HG02852 (cell line): ENCODE data around the gene ESRRB.
A peak's percentile ranks its signal among the peaks of the same experiment; 100 is the strongest.

Experiments
- ATAC-seq: cut with Tn5 transposase; IDR thresholded peaks from one replicate; pipeline ENCODE4 v1.9.1; 2021; ENCODE audit warnings: mild to moderate bottlenecking, moderate library complexity; ENCODE audit not compliant: unreplicated experiment

The ESRRB gene

GRCh38 chr14:76351941-76352340 is 24.0 kb upstream of the ESRRB start:
- ATAC-seq = no peak

DNA sequence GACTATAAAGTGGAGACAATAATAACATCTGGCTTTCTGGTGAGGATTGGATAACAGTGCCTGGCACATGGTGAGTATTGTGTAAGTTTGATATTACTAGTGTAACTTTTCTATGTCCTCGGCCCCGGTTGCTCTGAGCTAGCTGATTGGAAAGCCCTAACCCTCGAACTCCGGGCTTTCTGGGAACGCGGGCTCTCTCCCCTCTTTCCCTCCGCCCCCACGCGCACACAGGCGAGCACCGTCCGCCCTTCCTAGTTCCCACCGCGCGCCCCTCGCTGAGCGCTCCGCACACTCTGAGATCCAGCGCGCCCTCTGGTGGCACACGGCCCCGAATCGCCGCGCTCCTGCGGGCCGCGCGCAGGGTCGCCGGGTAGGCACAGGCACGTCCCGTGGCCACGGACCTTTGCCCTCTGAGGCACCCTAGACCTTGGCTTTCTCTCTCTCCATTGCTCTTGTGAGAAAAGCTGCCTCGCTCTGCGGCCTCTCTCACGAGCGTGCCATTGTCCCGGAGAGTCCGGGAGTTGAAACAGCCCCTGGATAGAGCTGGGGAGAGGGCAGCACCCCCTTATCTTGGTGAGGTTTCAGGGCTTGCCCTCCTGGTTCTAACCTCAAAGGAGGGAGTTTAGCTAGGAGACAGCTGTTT is 23.2 kb upstream of the ESRRB start:
- no peak for ATAC-seq

DNA sequence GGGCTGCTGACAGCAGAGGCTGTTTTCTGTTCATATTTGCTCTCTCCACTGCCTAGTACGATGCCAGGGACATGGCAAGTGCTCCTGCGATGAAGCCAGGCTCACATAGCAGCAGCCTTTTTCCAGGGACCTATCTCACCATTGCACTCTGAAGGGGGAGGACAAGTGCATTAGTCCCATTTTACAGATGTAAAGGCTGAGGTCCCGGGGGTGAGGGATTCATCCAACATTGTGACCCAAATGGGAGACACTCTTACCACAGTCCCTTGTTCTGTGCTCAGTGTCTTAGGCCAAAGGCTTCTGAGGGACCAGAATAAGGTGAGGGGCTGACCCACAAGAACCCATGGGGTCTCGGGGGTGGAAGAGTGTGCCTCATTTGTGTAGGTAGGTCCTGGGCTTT is 21.6 kb upstream of the ESRRB start:
- ATAC-seq = no peak

DNA sequence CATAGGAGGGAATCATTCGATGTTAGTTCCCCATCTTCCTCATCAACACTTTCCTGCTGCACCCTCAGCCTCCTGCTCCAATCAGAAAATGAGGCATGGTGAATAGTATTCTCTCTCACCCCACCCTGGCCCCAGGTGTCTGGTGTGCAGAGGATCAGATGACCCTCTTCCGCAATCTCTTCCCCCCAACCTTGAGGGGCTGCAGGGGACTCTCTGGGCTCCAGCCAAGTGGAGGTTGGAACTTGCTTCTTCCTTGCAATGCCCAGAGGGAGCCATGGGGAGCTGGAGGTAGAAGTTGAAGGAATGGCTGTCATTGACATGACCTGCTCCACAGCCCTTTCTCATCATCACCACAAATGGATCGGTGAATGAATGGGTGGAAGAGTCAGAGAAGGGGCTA is 20.2 kb upstream of the ESRRB start:
- no peak for ATAC-seq

DNA sequence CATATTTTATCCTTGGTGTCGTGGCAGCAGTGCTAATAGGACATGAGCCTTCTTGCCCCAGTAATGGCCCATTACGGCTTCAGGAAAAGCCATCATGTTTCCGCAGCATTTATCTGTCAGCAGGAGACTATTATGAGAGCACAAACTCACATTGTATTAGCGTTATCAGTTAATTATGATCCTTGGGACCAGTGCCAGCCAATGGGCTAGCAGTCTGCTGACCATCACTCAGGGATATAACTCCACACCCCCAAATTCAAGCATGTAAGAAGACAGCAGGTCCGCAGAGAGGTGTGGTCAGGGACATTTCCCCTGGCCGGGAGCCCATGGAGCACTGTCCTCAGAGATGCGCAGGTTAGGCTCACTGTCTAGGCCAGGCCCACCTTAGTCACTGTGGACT is 4.9 kb upstream of the ESRRB start:
- no peak for ATAC-seq

DNA sequence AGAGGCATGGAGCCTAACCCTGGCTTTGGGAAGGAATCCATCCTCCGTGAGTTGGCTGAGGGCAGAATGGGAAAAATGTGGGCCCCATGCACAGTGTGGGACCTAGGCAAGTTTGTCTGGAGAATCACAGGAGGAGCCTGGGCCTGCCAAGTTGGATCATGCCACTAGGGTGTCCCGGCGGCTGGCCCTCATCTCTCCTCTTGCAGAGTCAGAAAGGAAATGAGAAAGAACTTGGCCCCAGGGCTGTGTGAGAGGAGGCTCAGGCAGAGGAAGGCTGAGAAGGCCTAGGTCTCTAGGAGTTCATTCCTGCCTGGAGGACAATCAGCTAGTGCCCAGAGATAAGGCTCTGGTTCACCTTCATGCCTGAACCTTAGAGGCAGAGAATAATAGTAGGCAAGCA is 2.5 kb upstream of the ESRRB start:
- no peak for ATAC-seq

- ATAC-seq = no peak
These were observed 453 bp upstream of the ESRRB start for GRCh38 chr14:76375484-76375883.

DNA sequence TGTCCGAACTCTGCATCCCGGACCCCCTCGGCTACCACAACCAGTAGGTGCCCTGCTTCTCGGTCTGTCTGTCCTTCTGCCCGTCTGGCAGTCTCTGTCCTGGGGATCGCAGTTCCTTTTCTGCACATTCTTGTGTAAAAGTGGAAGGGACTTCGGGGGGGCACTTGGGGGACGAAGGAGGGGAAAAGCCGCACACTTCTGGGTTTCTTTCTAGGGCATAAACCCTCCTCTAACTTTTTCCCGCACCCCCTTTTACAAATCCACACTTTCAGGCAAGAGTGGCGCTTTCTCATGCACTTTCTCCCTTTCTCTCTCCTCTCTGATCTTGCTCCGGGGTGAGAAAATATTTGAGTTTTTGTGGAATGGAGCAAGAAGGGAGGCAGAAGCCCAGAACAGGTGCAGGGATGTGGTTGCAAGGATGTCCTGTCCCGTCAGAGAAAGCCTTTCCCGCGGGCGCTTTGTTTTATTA is 506 bp downstream of the ESRRB start:
- ATAC-seq = no peak

DNA sequence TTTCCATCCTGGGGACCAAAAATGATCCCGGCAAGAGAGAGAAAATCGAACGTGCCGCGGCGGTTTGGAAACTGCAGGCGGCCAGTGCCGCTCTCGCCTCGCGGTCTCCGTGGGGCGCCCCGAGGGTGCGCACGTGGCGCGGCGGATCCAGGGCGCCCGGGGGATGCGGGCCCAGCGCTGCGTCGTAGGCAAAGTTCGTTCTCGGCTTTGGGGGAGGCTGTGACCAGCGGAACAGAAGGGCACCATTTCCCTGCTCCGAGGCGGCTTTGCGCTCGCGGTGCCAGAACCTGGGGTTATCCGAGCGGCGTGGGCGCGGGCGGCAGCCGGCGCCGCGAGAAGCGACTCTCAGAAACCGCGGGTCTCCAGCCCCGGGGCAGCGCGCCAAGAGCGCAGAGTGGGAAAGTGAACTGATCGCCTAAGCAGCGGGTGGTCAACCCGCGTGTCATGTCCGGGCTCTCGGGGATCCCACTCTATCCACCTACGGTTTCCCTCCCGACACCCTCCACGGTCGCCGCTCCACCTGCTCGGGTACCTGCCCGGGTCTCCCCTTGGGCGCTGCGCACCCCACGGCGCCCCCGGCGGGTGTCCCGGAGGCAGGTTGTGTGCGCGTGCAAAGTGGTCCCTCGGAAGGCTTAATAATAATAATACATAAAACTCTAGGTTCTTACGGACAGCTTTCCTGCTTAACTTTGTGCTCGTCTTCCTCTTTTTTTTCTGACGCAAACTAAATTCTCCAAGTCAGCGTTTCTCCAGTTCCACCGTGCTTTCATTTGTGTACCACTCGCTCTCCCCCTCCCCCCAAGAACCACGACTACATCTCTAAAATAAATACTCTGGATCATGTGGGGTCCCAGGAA is 1.2 kb downstream of the ESRRB start:
- no peak for ATAC-seq

- no peak for ATAC-seq
These were observed 1.8 kb downstream of the ESRRB start for GRCh38 chr14:76377735-76378074.

GRCh38 chr14:76380991-76381390 is 5.1 kb downstream of the ESRRB start:
- no peak for ATAC-seq

- no peak for ATAC-seq
These were observed 6.0 kb downstream of the ESRRB start for GRCh38 chr14:76381817-76382494.

DNA sequence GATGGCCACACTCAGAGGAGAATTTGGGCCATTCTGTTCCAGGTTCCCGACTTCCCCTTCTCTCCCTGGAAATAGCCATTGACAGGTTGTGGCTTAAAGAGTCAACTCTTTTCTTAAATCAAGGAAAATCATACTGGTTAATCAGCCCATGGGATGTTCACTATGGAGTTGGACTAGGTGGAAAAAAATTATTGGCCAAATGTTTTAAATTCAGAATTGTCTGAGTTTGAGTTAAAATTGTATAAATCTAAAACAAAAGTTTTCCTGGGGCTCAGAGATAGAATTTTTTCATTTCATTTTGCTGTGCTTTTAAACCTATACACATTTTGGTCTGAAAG is 6.5 kb downstream of the ESRRB start:
- ATAC-seq = no peak

DNA sequence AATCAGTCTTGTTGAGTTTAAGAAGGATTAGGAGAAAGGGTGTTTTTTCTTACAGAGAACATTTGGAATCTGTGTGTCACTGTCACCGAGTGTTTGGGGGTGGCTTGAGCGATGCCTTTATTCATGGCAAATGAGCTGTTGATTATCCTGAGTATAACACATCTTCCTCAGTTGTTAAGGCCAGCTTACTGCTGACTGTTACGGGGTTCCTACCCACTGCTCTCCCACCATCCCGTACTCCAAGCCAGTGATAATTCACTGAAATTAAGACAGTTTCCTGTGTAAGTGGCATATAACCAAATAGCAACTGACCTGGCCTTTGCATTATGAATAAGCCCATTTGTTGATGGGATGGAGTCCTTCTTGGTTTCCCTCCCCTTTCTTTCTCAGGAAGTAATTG is 9.5 kb downstream of the ESRRB start:
- ATAC-seq = no peak

DNA sequence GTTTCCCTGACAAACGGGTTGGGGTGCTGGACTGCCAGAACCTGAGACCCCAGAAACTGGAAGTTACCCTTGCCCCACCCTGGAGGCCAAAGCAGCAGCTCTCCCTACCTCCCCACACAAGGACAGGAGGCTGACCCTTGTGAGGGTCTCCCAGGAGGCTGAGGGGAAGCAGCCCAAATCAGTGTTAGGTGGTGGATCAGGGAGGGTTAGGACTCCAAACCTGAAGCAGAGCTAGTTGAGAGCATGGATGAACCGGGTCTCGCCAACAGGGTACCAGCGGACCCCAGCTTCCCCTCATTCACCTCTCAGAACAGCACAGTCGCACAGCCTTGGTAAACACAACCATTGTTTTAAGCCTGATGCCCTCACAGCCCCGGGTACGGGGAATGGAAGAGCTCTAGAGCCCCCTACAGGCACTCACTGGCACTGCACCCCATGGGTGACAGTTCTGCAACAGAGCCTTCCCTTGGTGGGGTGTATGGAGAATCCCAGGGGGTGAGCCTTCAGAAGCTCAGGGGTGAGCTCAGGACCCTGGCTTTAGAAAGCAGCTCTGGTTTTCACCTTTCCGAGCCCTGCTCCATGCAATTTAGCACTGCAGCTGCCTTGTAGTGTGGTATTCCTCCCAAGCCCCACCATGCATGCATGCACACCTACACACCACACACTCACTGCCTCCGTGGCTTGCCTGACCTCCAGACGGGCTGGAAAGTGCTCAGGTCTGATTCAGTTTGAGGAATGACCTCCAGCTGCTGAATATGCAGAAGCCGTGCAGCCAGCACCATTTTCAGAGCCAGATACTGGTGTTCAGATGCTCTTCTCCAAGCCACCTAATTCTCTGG is 11.2 kb downstream of the ESRRB start:
- peak; percentile 50 for ATAC-seq

- no peak for ATAC-seq
These were observed 13.9 kb downstream of the ESRRB start for GRCh38 chr14:76389841-76390240.

DNA sequence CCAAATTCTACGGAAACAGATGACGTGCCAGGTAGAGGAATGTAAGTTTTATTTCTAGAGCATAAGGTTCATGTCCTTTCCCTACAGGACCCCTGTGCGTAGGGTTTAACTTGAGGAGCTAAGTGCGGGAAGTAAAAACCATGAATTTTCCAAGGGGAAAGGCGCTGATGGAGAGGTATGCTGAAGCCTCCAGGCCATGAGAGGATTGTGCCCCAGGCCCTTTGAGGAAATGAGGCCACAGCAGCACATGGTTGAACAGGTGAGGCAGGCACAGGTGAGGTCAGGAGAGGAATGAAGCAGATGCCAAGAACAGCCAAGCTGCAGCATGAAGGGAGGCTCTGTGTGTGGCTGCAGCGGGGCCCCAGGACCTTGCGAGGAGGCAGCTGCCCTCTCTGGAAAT is 14.7 kb downstream of the ESRRB start:
- ATAC-seq = no peak

- ATAC-seq = no peak
These were observed 16.2 kb downstream of the ESRRB start for GRCh38 chr14:76391981-76392690.

GRCh38 chr14:76394569-76394968 is 18.6 kb downstream of the ESRRB start:
- ATAC-seq = no peak

- no peak for ATAC-seq
These were observed 19.2 kb downstream of the ESRRB start for GRCh38 chr14:76395161-76395560.
